Measurements from ENCODE around the gene SLK. TPM values are rescaled to one million over a fixed set of nuclear protein-coding genes. Genes with fewer than 3 reads are reported as not detected.

Gene SLK
- total RNA-seq, 4 donors from 2014 or later: 62.2 to 74.7 (median 68.0) TPM

DNA sequence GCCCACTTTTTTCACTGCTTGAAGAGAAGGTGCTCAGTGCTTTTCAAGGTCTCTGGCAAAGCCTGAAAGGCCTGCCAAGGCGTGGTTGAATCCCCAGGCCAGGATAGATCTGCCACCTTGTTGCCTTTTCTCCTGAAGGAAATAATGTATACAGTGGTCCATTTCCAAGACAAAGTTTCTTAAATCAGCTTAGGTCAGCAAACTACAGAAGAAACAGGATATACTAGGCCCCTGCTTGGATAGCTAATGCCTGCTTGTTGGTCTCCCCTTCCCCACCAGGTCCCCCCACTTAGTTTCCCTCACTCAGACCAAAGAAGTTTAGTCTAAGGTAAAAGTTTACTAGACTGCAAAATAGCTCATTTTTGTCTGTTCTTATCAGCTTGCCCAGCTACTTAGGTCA lies 98.8 kb downstream of the SLK start:
- Histone ChIP-seq H3K36me3 (no peaks in the 10 kb centered on the region), H3K4me3 (no peak overlapping the region), H3K27me3 (no peaks in the 10 kb centered on the region), H3K9me3 (no peaks in the 10 kb centered on the region), H3K27ac (no peak overlapping the region), H3K4me1 (no peaks in the 10 kb centered on the region)
- TF ChIP-seq POLR2A (IDR thresholded peaks at IDR 0.05) (no peak), EP300 (IDR thresholded peaks at IDR 0.05) (no peak)
- TF ChIP-seq, protein P1, sequence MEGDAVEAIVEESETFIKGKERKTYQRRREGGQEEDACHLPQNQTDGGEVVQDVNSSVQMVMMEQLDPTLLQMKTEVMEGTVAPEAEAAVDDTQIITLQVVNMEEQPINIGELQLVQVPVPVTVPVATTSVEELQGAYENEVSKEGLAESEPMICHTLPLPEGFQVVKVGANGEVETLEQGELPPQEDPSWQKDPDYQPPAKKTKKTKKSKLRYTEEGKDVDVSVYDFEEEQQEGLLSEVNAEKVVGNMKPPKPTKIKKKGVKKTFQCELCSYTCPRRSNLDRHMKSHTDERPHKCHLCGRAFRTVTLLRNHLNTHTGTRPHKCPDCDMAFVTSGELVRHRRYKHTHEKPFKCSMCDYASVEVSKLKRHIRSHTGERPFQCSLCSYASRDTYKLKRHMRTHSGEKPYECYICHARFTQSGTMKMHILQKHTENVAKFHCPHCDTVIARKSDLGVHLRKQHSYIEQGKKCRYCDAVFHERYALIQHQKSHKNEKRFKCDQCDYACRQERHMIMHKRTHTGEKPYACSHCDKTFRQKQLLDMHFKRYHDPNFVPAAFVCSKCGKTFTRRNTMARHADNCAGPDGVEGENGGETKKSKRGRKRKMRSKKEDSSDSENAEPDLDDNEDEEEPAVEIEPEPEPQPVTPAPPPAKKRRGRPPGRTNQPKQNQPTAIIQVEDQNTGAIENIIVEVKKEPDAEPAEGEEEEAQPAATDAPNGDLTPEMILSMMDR (IDR thresholded peaks at IDR 0.05): no peak
- 100% methylated on average over 1 of the region's 1 CpG for WGBS, 2 donors
- no peak for DNase-seq (ENCODE audit: low spot score in 2 of 2)

DNA sequence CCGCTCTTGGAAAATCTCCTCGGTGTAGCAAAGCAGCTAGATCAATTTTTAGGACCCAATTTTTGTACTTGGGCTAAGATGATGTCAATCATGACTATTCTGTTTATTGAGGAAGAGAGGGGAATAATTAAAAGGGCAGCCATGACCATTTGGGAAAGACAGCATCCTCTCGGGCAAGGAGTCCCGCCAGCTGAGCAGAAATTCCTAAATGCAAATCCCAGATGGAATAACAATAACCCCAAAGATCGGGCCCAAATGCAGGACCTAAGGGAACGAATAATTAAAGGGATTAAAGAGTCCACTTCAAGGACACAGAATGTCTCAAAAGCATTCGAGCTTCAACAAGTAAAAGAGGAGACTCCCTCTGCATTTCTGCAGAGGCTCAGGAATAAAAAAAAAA lies 100.0 kb downstream of the SLK start:
- no peaks in the 10 kb centered on the region for H3K9me3 ChIP-seq
- H3K4me3 ChIP-seq: no peak overlapping the region
- WGBS, 2 donors: 59 to 60% methylated on average over 7 of the region's 7 CpGs
- TF ChIP-seq, protein P1 (IDR thresholded peaks at IDR 0.05): no peak
- TF ChIP-seq POLR2A (IDR thresholded peaks at IDR 0.05) (no peak), EP300 (IDR thresholded peaks at IDR 0.05) (no peak)
- no peak for DNase-seq (ENCODE audit: low spot score in 2 of 2)
- H3K4me1 ChIP-seq: no peaks in the 10 kb centered on the region
- H3K27ac ChIP-seq: no peak overlapping the region
- H3K36me3 ChIP-seq: no peaks in the 10 kb centered on the region
- H3K27me3 ChIP-seq: no peaks in the 10 kb centered on the region

DNA sequence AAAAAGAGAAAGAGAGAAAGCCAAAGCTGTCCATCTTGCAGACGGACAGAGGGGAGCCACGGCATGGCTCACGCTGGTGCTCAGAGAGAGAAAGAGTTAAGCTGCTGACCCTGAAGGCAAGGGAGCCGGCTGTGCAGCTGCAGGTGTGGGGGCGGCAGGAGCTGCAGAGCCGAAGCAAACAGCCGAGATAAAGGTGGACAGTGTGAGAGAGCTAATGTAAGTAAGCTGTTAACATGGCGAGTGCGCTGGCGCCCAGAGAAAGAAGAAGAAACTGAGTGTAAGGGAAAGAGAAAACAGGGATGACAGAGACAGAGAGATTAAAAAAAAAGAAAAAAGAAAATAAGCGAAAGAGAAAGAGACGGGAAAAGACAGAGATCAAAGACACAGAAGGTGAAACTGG lies 100.6 kb downstream of the SLK start:
- 53 to 55% methylated on average over 12 of the region's 12 CpGs for WGBS, 2 donors
- Histone ChIP-seq H3K27me3 (no peaks in the 10 kb centered on the region), H3K27ac (no peak overlapping the region), H3K4me3 (no peak overlapping the region), H3K4me1 (no peaks in the 10 kb centered on the region), H3K36me3 (no peaks in the 10 kb centered on the region), H3K9me3 (no peaks in the 10 kb centered on the region)
- no peak for DNase-seq (ENCODE audit: low spot score in 2 of 2)
- TF ChIP-seq POLR2A (IDR thresholded peaks at IDR 0.05): no peak
- no peak for TF ChIP-seq EP300 (IDR thresholded peaks at IDR 0.05)

DNA sequence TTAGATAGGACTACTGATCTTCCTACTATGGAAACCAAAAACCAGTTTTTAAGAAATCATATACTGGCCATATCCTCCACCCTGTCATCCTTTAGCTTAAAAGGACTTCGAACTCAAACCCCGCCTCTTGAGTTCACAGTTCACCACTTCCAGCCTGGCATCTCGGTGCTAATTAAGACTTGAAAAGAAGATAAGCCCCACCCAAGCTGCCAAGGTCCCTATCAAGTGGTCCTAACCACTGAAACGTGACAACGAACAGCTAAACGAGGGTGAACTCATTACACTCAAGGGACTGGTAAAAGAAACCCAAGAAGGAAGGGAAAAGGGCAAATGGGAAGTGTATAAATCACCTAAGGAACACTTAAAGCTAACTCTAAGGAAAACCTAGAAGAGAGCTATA lies 102.7 kb downstream of the SLK start:
- WGBS, 2 donors: 50 to 59% methylated on average over 6 of the region's 6 CpGs
- TF ChIP-seq EP300 (IDR thresholded peaks at IDR 0.05) (no peak), POLR2A (IDR thresholded peaks at IDR 0.05) (no peak)
- TF ChIP-seq, protein P1 (IDR thresholded peaks at IDR 0.05): no peak

DNA sequence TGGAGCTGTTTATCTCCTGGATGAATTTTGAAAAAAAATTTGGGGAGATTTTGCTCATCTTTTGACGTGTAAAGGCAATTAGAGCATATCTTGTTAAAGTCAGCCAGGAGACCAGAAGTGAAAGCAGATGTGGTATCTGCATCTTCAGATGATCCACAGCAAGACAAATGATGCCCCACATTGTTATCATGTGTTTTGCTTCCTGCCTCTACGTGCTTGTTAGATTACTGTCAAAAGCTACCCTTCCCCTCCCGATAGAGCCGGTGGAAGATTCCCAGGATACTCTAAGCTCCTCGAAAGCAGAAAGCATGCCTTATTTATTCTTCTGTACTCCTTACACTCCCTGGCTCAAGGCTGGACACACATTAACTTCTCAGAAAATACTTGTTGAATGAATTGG lies 105.8 kb downstream of the SLK start:
- WGBS, 2 donors: 52 to 62% methylated on average over 5 of the region's 5 CpGs
- no peak overlapping the region for H3K27ac ChIP-seq
- no peaks in the 10 kb centered on the region for H3K9me3 ChIP-seq
- no peak for DNase-seq (ENCODE audit: low spot score in 2 of 2)
- H3K36me3 ChIP-seq: no peaks in the 10 kb centered on the region
- peaks cover 0 to 16% (median 2%) of the 10 kb centered on the region in 4 donors for H3K4me1 ChIP-seq
- TF ChIP-seq EP300 (IDR thresholded peaks at IDR 0.05) (no peak), POLR2A (IDR thresholded peaks at IDR 0.05) (no peak)
- TF ChIP-seq, protein P1 (IDR thresholded peaks at IDR 0.05): no peak
- no peaks in the 10 kb centered on the region for H3K27me3 ChIP-seq
- no peak overlapping the region for H3K4me3 ChIP-seq

More for the DNA sequence above, 102.7 kb downstream of the SLK start:
- H3K27me3 ChIP-seq: no peaks in the 10 kb centered on the region
- H3K4me3 ChIP-seq: no peak overlapping the region
- no peak overlapping the region for H3K27ac ChIP-seq
- no peak for DNase-seq (ENCODE audit: low spot score in 2 of 2)
- no peaks in the 10 kb centered on the region for H3K9me3 ChIP-seq
- no peaks in the 10 kb centered on the region for H3K4me1 ChIP-seq
- no peaks in the 10 kb centered on the region for H3K36me3 ChIP-seq

DNA sequence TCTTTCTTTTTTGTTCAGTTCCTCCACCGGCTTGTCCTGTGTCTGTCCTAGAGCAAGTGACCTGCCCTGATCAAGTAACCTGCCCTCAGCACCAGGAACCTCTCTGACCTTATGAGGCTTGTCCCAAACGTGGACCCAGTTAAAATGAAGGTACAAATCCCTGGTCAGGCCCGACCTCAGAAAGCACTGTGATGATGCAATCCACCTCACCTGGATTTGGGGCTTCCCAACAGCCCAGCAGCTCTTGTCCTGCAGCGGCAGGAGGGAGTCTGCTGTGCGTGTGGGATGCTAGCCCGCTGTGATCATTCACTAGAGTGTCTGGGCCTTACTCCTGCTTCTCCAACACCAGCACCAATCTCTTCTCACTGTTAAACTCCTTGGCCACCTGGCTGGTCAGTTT lies 107.6 kb downstream of the SLK start:
- DNase-seq (ENCODE audit: low spot score in 2 of 2): no peak
- Histone ChIP-seq H3K36me3 (no peaks in the 10 kb centered on the region), H3K9me3 (no peaks in the 10 kb centered on the region), H3K27ac (no peak overlapping the region), H3K4me1 (peaks cover 0 to 17% (median 2%) of the 10 kb centered on the region in 4 donors), H3K27me3 (no peaks in the 10 kb centered on the region), H3K4me3 (no peak overlapping the region)
- no peak for TF ChIP-seq POLR2A (IDR thresholded peaks at IDR 0.05)
- TF ChIP-seq, protein P1 (IDR thresholded peaks at IDR 0.05): no peak
- TF ChIP-seq EP300 (IDR thresholded peaks at IDR 0.05): no peak
- WGBS, 2 donors: 86 to 91% methylated on average over 6 of the region's 6 CpGs

Measured in tibial nerve (tissue), 4 donors.